NT2/D1 (cell line): ENCODE data around the gene ESR2.
A peak's percentile ranks its signal among the peaks of the same experiment; 100 is the strongest.

ENCODE experiments used
- DNase-seq: peaks from one replicate; pipeline ENCODE4 v3.0.0-alpha.2; 2011; ENCODE audit warnings: low read depth, low spot score
- H3K27me3 ChIP-seq: 2 replicates; pipeline ENCODE4 v1.6.0; 2011; ENCODE audit warnings: mild to moderate bottlenecking; ENCODE audit not compliant: insufficient read length, insufficient read depth
- H3K36me3 ChIP-seq: 2 replicates; pipeline ENCODE4 v1.6.1; 2011; ENCODE audit warnings: mild to moderate bottlenecking, low read length, mixed read lengths; ENCODE audit not compliant: insufficient read depth, insufficient read length
- H3K4me1 ChIP-seq: 2 replicates; pipeline ENCODE4 v1.5.1; 2011; ENCODE audit not compliant: insufficient read depth, insufficient read length
- H3K4me3 ChIP-seq: 2 replicates; pipeline ENCODE4 v1.5.1; 2011; ENCODE audit warnings: low read depth; ENCODE audit not compliant: insufficient read length
- H3K9ac ChIP-seq: 2 replicates; pipeline ENCODE4 v1.6.0; 2011; ENCODE audit warnings: low read depth; ENCODE audit not compliant: insufficient read length
- H3K9me3 ChIP-seq: 2 replicates; pipeline ENCODE4 v1.5.1; 2011; ENCODE audit warnings: mild to moderate bottlenecking, low read length; ENCODE audit not compliant: insufficient read depth
- SUZ12 ChIP-seq: IDR thresholded peaks from 2 replicates; pipeline ENCODE4 v1.6.1; 2011; ENCODE audit not compliant: insufficient read length, insufficient read depth; ENCODE audit errors: extremely low read depth
- YY1 ChIP-seq: IDR thresholded peaks from 2 replicates; pipeline ENCODE4 v1.6.1; 2011; ENCODE audit not compliant: insufficient read length, insufficient read depth
- ZNF274 ChIP-seq: IDR thresholded peaks from 2 replicates; pipeline ENCODE4 v1.6.1; 2011; ENCODE audit warnings: mild to moderate bottlenecking, low read depth, low read length

The ESR2 gene

GRCh38 chr14:64202716-64203115, 91.5 kb downstream of the ESR2 start:
- Histone ChIP-seq H3K4me1 (peaks cover 3% of the 10 kb centered on the region), H3K4me3 (no peak overlapping the region), H3K9me3 (no peaks in the 10 kb centered on the region), H3K27me3 (no peaks in the 10 kb centered on the region), H3K36me3 (peaks cover 2% of the 10 kb centered on the region), H3K9ac (no peak overlapping the region)
- DNase-seq: no peak
- TF ChIP-seq ZNF274 (no peak), YY1 (no peak), SUZ12 (no peak)

GRCh38 chr14:64201921-64202545, 92.1 kb downstream of the ESR2 start:
- peaks cover 3% of the 10 kb centered on the region for H3K4me1 ChIP-seq
- no peaks in the 10 kb centered on the region for H3K9me3 ChIP-seq
- no peaks in the 10 kb centered on the region for H3K27me3 ChIP-seq
- no peak for TF ChIP-seq YY1
- TF ChIP-seq ZNF274: no peak
- TF ChIP-seq SUZ12: no peak
- no peak overlapping the region for H3K4me3 ChIP-seq
- no peak for DNase-seq
- no peak overlapping the region for H3K9ac ChIP-seq
- H3K36me3 ChIP-seq: peaks cover 2% of the 10 kb centered on the region

- H3K4me1 ChIP-seq: peaks cover 3% of the 10 kb centered on the region
- H3K9ac ChIP-seq: no peak overlapping the region
- H3K27me3 ChIP-seq: no peaks in the 10 kb centered on the region
- no peak for TF ChIP-seq SUZ12
- no peak for TF ChIP-seq YY1
- no peak for TF ChIP-seq ZNF274
- no peak for DNase-seq
- no peak overlapping the region for H3K4me3 ChIP-seq
- H3K36me3 ChIP-seq: peaks cover 2% of the 10 kb centered on the region
- no peaks in the 10 kb centered on the region for H3K9me3 ChIP-seq
Observed at GRCh38 chr14:64201296-64201695, 92.9 kb downstream of the ESR2 start.

GRCh38 chr14:64200170-64200569, 94.0 kb downstream of the ESR2 start:
- no peaks in the 10 kb centered on the region for H3K9me3 ChIP-seq
- no peak overlapping the region for H3K4me3 ChIP-seq
- H3K4me1 ChIP-seq: no peaks in the 10 kb centered on the region
- H3K9ac ChIP-seq: no peak overlapping the region
- peak; percentile 9 for DNase-seq
- peaks cover 2% of the 10 kb centered on the region for H3K36me3 ChIP-seq
- TF ChIP-seq SUZ12 (no peak), YY1 (no peak)
- no peaks in the 10 kb centered on the region for H3K27me3 ChIP-seq

GRCh38 chr14:64198486-64198885, 95.7 kb downstream of the ESR2 start:
- H3K27me3 ChIP-seq: no peaks in the 10 kb centered on the region

GRCh38 chr14:64197996-64198395, 96.2 kb downstream of the ESR2 start:
- Histone ChIP-seq H3K4me1 (no peaks in the 10 kb centered on the region), H3K27me3 (no peaks in the 10 kb centered on the region), H3K4me3 (no peak overlapping the region), H3K9me3 (no peaks in the 10 kb centered on the region), H3K36me3 (no peaks in the 10 kb centered on the region), H3K9ac (no peak overlapping the region)
- DNase-seq: no peak
- no peak for TF ChIP-seq ZNF274
- no peak for TF ChIP-seq SUZ12
- no peak for TF ChIP-seq YY1

More at GRCh38 chr14:64198486-64198885, 95.7 kb downstream of the ESR2 start:
- Histone ChIP-seq H3K4me1 (no peaks in the 10 kb centered on the region), H3K36me3 (peaks cover 2% of the 10 kb centered on the region), H3K9me3 (no peaks in the 10 kb centered on the region), H3K9ac (no peak overlapping the region), H3K4me3 (no peak overlapping the region)
- TF ChIP-seq ZNF274 (no peak), SUZ12 (no peak)
- DNase-seq: no peak

- no peaks in the 10 kb centered on the region for H3K9me3 ChIP-seq
- no peak for TF ChIP-seq SUZ12
- TF ChIP-seq YY1: no peak
- TF ChIP-seq ZNF274: no peak
- no peaks in the 10 kb centered on the region for H3K27me3 ChIP-seq
- no peaks in the 10 kb centered on the region for H3K36me3 ChIP-seq
- peak overlapping the region; percentile 22 for H3K4me3 ChIP-seq
- H3K9ac ChIP-seq: no peak overlapping the region
- H3K4me1 ChIP-seq: no peaks in the 10 kb centered on the region
- peak; percentile 15 for DNase-seq
Observed at GRCh38 chr14:64196814-64197411, 97.3 kb downstream of the ESR2 start.
